ENCODE measurements around the gene GPR148. TPM values are rescaled to one million over a fixed set of nuclear protein-coding genes. Genes with fewer than 3 reads are reported as not detected.

Gene GPR148
- total RNA-seq, 1 experiment from 2014 or later: not detected

GRCh38 chr2:130720036-130720435, 8.8 kb upstream of the GPR148 start:
- Histone ChIP-seq H3K27me3 (replicated peaks; ENCODE audit: insufficient read depth, low read depth, low read length, poor library complexity) (no peaks in the 10 kb centered on the region), H3K27ac (ENCODE audit: low read depth, low read length, poor library complexity, severe bottlenecking) (no peak overlapping the region), H3K9me3 (ENCODE audit: low read depth, low read length, poor library complexity, severe bottlenecking) (no peaks in the 10 kb centered on the region), H3K36me3 (ENCODE audit: insufficient read depth, low read length, poor library complexity, severe bottlenecking) (no peaks in the 10 kb centered on the region), H3K4me1 (ENCODE audit: insufficient read depth, low read length, poor library complexity, severe bottlenecking) (no peaks in the 10 kb centered on the region), H3K4me3 (ENCODE audit: low read depth, low read length, poor library complexity, severe bottlenecking) (no peak overlapping the region)
- ChIA-PET CTCF (no interaction called here), POLR2A (ENCODE audit: low non-redundant PET) (no interaction called here)
- intact Hi-C loops (cut with micrococcal nuclease; ENCODE audit: unreplicated experiment): no loop called here
- no peak for DNase-seq (ENCODE audit: low spot score)
- no TSS peak for BruUV-seq (replicated peaks)
- TF ChIP-seq CTCF (conservative IDR thresholded peaks at IDR 0.05; ENCODE audit: low read depth, low read length) (no peak), EZH2 (IDR thresholded peaks at IDR 0.05; ENCODE audit: borderline replicate concordance, low read depth, low read length, poor library complexity, severe bottlenecking) (no peak)

GRCh38 chr2:130720528-130720927, 8.3 kb upstream of the GPR148 start:
- Histone ChIP-seq H3K9me3 (ENCODE audit: low read depth, low read length, poor library complexity, severe bottlenecking) (no peaks in the 10 kb centered on the region), H3K36me3 (ENCODE audit: insufficient read depth, low read length, poor library complexity, severe bottlenecking) (no peaks in the 10 kb centered on the region), H3K4me3 (ENCODE audit: low read depth, low read length, poor library complexity, severe bottlenecking) (no peak overlapping the region), H3K27ac (ENCODE audit: low read depth, low read length, poor library complexity, severe bottlenecking) (no peak overlapping the region), H3K27me3 (replicated peaks; ENCODE audit: insufficient read depth, low read depth, low read length, poor library complexity) (no peaks in the 10 kb centered on the region), H3K4me1 (ENCODE audit: insufficient read depth, low read length, poor library complexity, severe bottlenecking) (no peaks in the 10 kb centered on the region)
- intact Hi-C loops (cut with micrococcal nuclease; ENCODE audit: unreplicated experiment): no loop called here
- DNase-seq (ENCODE audit: low spot score): no peak
- ChIA-PET POLR2A (ENCODE audit: low non-redundant PET) (no interaction called here), CTCF (no interaction called here)
- no TSS peak for BruUV-seq (replicated peaks)
- TF ChIP-seq EZH2 (IDR thresholded peaks at IDR 0.05; ENCODE audit: borderline replicate concordance, low read depth, low read length, poor library complexity, severe bottlenecking) (no peak), CTCF (conservative IDR thresholded peaks at IDR 0.05; ENCODE audit: low read depth, low read length) (no peak)

DNA sequence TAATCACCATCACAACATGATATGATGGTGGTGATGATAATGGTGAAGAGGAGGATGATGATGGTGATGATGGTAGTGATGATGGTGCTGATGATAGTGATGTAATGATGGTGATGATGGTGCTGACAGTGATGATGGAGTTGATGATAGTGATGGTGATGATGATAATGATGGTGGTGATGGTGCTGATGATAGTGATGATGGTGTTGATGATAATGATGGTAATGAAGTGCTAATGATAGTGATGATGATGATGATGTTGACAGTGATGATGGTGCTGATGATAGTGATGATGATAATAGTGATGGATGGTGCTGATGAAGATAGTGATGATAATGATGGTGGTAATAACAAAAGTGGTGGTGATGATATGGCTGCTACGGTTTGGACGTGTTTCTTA, 4.4 kb upstream of the GPR148 start:
- BruUV-seq (replicated peaks): no TSS peak
- H3K4me3 ChIP-seq (ENCODE audit: low read depth, low read length, poor library complexity, severe bottlenecking): no peak overlapping the region
- TF ChIP-seq CTCF (conservative IDR thresholded peaks at IDR 0.05; ENCODE audit: low read depth, low read length): no peak
- TF ChIP-seq EZH2 (IDR thresholded peaks at IDR 0.05; ENCODE audit: borderline replicate concordance, low read depth, low read length, poor library complexity, severe bottlenecking): no peak
- H3K36me3 ChIP-seq (ENCODE audit: insufficient read depth, low read length, poor library complexity, severe bottlenecking): no peaks in the 10 kb centered on the region
- H3K9me3 ChIP-seq (ENCODE audit: low read depth, low read length, poor library complexity, severe bottlenecking): no peaks in the 10 kb centered on the region
- peaks cover 11% of the 10 kb centered on the region for H3K27me3 ChIP-seq (replicated peaks; ENCODE audit: insufficient read depth, low read depth, low read length, poor library complexity)
- H3K27ac ChIP-seq (ENCODE audit: low read depth, low read length, poor library complexity, severe bottlenecking): no peak overlapping the region
- intact Hi-C loops (cut with micrococcal nuclease; ENCODE audit: unreplicated experiment): no loop called here
- DNase-seq (ENCODE audit: low spot score): no peak
- ChIA-PET POLR2A (ENCODE audit: low non-redundant PET) (no interaction called here), CTCF (no interaction called here)
- H3K4me1 ChIP-seq (ENCODE audit: insufficient read depth, low read length, poor library complexity, severe bottlenecking): peaks cover 8% of the 10 kb centered on the region
